Panc1 (cell line): Measurements from ENCODE around the gene PPM1N. TPM values are rescaled to one million over a fixed set of nuclear protein-coding genes. Genes with fewer than 3 reads are reported as not detected.

Experiments used
- ATAC-seq: fragments of 200-7000 bp; cut with Tn5 transposase; 2 replicates; pipeline ENCODE4 v1.9.1; 2020; ENCODE audit warnings: mild to moderate bottlenecking, moderate library complexity
- BruUV-seq: library from RNA; stranded (reverse); fragments of 400-500 nt; replicated peaks from 2 replicates; lab custom pipeline; 2021; lab: Mats Ljungman, UMichigan
- CTCF ChIA-PET: fragments of 300-600 bp; sonication (Branson Sonifier 250); formaldehyde crosslinking; loops from one replicate; lab custom pipeline; 2022; ENCODE audit warnings: antibody characterized with exemption; lab: Charles Lee
- POLR2A ChIA-PET: fragments of 300-600 bp; sonication (Branson Sonifier 250); formaldehyde crosslinking; loops from one replicate; lab custom pipeline; 2022; ENCODE audit warnings: antibody characterized with exemption; lab: Charles Lee
- DNase-seq: peaks from one replicate; pipeline ENCODE4 v3.0.0-alpha.2; 2010; ENCODE audit warnings: low read depth, low spot score
- H3K27ac ChIP-seq: 2 replicates; pipeline ENCODE4 v1.5.1; 2011; ENCODE audit warnings: mild to moderate bottlenecking, low read length, inconsistent platforms
- H3K27me3 ChIP-seq: fragments of 200-500 bp; sonication (Bioruptor generic); 2 replicates; pipeline ENCODE4 v1.6.0; 2014; ENCODE audit warnings: low read length, inconsistent platforms; ENCODE audit not compliant: control insufficient read depth, insufficient read depth
- H3K36me3 ChIP-seq: fragments of 200-500 bp; sonication (Bioruptor generic); 2 replicates; pipeline ENCODE4 v1.5.1; 2014; ENCODE audit warnings: inconsistent platforms, mild to moderate bottlenecking, low read length, moderate library complexity; ENCODE audit not compliant: control insufficient read depth, insufficient read depth
- H3K4me1 ChIP-seq: 2 replicates; pipeline ENCODE4 v1.5.1; 2011; ENCODE audit warnings: inconsistent platforms, mild to moderate bottlenecking, low read length, moderate library complexity; ENCODE audit not compliant: control insufficient read depth, insufficient read depth
- H3K4me3 ChIP-seq, 2 experiments: 2 replicates each; pipeline ENCODE4 v1.5.1; 2011 to 2012; ENCODE audit warnings: low read depth in 2 of 2, low read length in 2 of 2, mild to moderate bottlenecking in 2 of 2, inconsistent platforms in 1 of 2, moderate library complexity in 1 of 2
- H3K9me3 ChIP-seq: fragments of 200-500 bp; sonication (Bioruptor generic); 2 replicates; pipeline ENCODE4 v1.5.1; 2014; ENCODE audit warnings: low read depth, mild to moderate bottlenecking, inconsistent platforms, low read length, moderate library complexity; ENCODE audit not compliant: control insufficient read depth, insufficient read depth
- CTCF ChIP-seq: fragments of 450-650 bp; IDR thresholded peaks from 2 replicates; pipeline ENCODE4 v1.5.1; 2017; ENCODE audit warnings: mild to moderate bottlenecking
- POLR2AphosphoS5 ChIP-seq: IDR thresholded peaks from 2 replicates; pipeline ENCODE4 v1.6.1; 2012; ENCODE audit warnings: mild to moderate bottlenecking, low read depth, low read length, moderate library complexity
- SIN3A ChIP-seq: IDR thresholded peaks from 2 replicates; pipeline ENCODE4 v1.6.1; 2012; ENCODE audit warnings: low read depth, mild to moderate bottlenecking, low read length, moderate library complexity, borderline replicate concordance; ENCODE audit not compliant: insufficient read depth
- TCF7L2 ChIP-seq: IDR thresholded peaks from 2 replicates; pipeline ENCODE4 v1.6.1; 2011; ENCODE audit warnings: mild to moderate bottlenecking, low read depth, low read length, inconsistent platforms
- in situ Hi-C: cut with HindIII; loops from 2 replicates; pipeline ENCODE4 v1.10.0; 2016; ENCODE audit warnings: low sequenced_read_pairs, low pct_unique_long_range_greater_than_20kb
- intact Hi-C: fragments of 100-400 bp; cut with micrococcal nuclease; formaldehyde crosslinking; loops from one replicate; pipeline ENCODE4 v1.10.0; 2022; ENCODE audit not compliant: unreplicated experiment
- total RNA-seq: library from RNA; stranded (reverse); gene quantifications from one replicate; pipeline ENCODE4 v1.2.1, GENCODE V29; 2021; ENCODE audit not compliant: unreplicated experiment
- TF ChIP-seq, protein P1 (sequence below), 2 experiments: IDR thresholded peaks; 2 replicates each; pipeline ENCODE4 v1.6.1; 2011 to 2012; ENCODE audit warnings: low read depth in 2 of 2, control low read depth in 1 of 2, low read length in 1 of 2, mild to moderate bottlenecking in 1 of 2, moderate library complexity in 1 of 2; ENCODE audit not compliant: insufficient read depth in 1 of 2

The PPM1N gene
- total RNA-seq, 1 experiment from 2014 or later: 3.3 TPM

DNA sequence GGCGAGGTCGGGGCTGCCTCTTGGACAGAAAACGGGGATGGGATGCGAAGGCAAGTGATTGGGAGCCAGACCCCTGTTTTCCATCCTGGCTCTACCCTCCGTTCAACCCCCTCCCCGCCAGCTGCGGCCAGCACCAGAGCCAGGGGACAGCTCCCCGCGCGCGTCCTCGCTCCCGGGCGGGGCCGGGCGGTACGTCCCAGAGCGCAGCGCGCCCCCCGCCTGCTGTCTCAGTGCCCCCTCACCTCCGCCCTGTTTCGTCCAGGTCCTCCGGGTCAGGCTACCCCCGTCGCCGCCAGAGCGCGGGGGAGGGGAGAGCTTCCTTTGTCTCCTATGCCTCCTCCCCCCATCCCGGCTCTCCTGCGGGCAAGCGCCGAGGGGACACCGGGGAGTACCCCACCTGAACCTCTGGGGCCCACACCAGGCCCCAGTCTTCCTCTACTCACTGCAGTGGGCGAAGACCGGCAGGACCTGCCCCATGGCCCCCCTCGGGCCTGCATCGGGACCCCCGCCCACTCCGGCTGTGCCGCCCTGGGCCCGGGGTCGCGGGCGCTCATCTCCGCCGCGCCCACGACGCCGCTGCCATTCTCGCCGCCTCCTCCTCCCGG is 1.8 kb upstream of the PPM1N start:
- in situ Hi-C loops (no loop called here), intact Hi-C loops (no loop called here)
- peak; percentile 45 for ATAC-seq
- Histone ChIP-seq H3K27me3 (no peaks in the 10 kb centered on the region), H3K4me3 (peak overlapping the region; percentile 59 to 66), H3K9me3 (no peaks in the 10 kb centered on the region), H3K4me1 (peaks cover 3% of the 10 kb centered on the region; the same call in 1 of the 2 replicates), H3K27ac (no peak overlapping the region), H3K36me3 (no peaks in the 10 kb centered on the region)
- no peak for DNase-seq
- CTCF ChIA-PET: interaction anchor here (0.6 kb wide), 1 partner anchor 146 kb away, joined by 3 read pairs; no protein-coding TSS in a partner anchor
- no TSS peak for BruUV-seq
- TF ChIP-seq SIN3A (peak; percentile 70; the same call in 1 of the 2 replicates), TCF7L2 (no peak), CTCF (no peak), POLR2AphosphoS5 (no peak)
- TF ChIP-seq, protein P1, sequence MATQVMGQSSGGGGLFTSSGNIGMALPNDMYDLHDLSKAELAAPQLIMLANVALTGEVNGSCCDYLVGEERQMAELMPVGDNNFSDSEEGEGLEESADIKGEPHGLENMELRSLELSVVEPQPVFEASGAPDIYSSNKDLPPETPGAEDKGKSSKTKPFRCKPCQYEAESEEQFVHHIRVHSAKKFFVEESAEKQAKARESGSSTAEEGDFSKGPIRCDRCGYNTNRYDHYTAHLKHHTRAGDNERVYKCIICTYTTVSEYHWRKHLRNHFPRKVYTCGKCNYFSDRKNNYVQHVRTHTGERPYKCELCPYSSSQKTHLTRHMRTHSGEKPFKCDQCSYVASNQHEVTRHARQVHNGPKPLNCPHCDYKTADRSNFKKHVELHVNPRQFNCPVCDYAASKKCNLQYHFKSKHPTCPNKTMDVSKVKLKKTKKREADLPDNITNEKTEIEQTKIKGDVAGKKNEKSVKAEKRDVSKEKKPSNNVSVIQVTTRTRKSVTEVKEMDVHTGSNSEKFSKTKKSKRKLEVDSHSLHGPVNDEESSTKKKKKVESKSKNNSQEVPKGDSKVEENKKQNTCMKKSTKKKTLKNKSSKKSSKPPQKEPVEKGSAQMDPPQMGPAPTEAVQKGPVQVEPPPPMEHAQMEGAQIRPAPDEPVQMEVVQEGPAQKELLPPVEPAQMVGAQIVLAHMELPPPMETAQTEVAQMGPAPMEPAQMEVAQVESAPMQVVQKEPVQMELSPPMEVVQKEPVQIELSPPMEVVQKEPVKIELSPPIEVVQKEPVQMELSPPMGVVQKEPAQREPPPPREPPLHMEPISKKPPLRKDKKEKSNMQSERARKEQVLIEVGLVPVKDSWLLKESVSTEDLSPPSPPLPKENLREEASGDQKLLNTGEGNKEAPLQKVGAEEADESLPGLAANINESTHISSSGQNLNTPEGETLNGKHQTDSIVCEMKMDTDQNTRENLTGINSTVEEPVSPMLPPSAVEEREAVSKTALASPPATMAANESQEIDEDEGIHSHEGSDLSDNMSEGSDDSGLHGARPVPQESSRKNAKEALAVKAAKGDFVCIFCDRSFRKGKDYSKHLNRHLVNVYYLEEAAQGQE (IDR thresholded peaks at IDR 0.05; ENCODE audit: insufficient read depth in 1 of 2, low read depth in 2 of 2, low read length in 1 of 2): peak; percentile 96 to 98
- POLR2A ChIA-PET: no interaction called here

GRCh38 chr19:45497791-45498190 is 452 bp upstream of the PPM1N start:
- CTCF ChIA-PET: interaction anchor here (1.1 kb wide), 1 partner anchor 13 kb away, joined by 5 read pairs; no protein-coding TSS in a partner anchor
- H3K4me3 ChIP-seq: no peak overlapping the region
- BruUV-seq: no TSS peak
- peaks cover 3% of the 10 kb centered on the region; the same call in 1 of the 2 replicates for H3K4me1 ChIP-seq
- no peak overlapping the region for H3K27ac ChIP-seq
- in situ Hi-C loops: no loop called here
- ATAC-seq (no peak), DNase-seq (no peak)
- POLR2A ChIA-PET: interaction anchor here (0.6 kb wide), 1 partner anchor 194 kb away, joined by 4 read pairs; the partner anchor contains the start of gene SNRPD2
- no peaks in the 10 kb centered on the region for H3K27me3 ChIP-seq
- H3K9me3 ChIP-seq: no peaks in the 10 kb centered on the region
- TF ChIP-seq, protein P1 (IDR thresholded peaks at IDR 0.05; ENCODE audit: insufficient read depth in 1 of 2, low read depth in 2 of 2, low read length in 1 of 2): no peak
- TF ChIP-seq POLR2AphosphoS5 (no peak), TCF7L2 (no peak), SIN3A (no peak), CTCF (no peak)
- intact Hi-C loops: no loop called here
- H3K36me3 ChIP-seq: no peaks in the 10 kb centered on the region
